ENCODE results near the gene EYS.

Gene EYS

GRCh38 chr6:64811119-64811518 lies 895.9 kb downstream of the EYS start:
- H3K4me3 ChIP-seq (ENCODE audit: low read depth in 1 of 2, low read length in 2 of 2): no peak overlapping the region

GRCh38 chr6:64807785-64808184 lies 899.2 kb downstream of the EYS start:
- Histone ChIP-seq H3K9me3 (ENCODE audit: control insufficient read depth in 1 of 2, low read length in 2 of 2) (peaks cover 3 to 9% of the 10 kb centered on the region in 2 donors), H3K27me3 (ENCODE audit: control insufficient read depth in 1 of 2, insufficient read depth in 2 of 2, low read length in 2 of 2) (no peaks in the 10 kb centered on the region), H3K9ac (ENCODE audit: low read depth in 1 of 2, low read length in 2 of 2) (no peak overlapping the region), H3K27ac (ENCODE audit: low read depth, low read length) (no peak overlapping the region), H3K4me1 (ENCODE audit: control insufficient read depth in 1 of 2, insufficient read depth in 2 of 2, low read length in 2 of 2) (no peaks in the 10 kb centered on the region), H3K4me3 (ENCODE audit: low read depth in 1 of 2, low read length in 2 of 2) (no peak overlapping the region), H3K36me3 (ENCODE audit: control insufficient read depth in 1 of 2, insufficient read depth in 2 of 2, low read length in 2 of 2) (no peaks in the 10 kb centered on the region)

More at GRCh38 chr6:64811119-64811518, 895.9 kb downstream of the EYS start:
- Histone ChIP-seq H3K9ac (ENCODE audit: low read depth in 1 of 2, low read length in 2 of 2) (no peak overlapping the region), H3K36me3 (ENCODE audit: control insufficient read depth in 1 of 2, insufficient read depth in 2 of 2, low read length in 2 of 2) (no peaks in the 10 kb centered on the region), H3K27ac (ENCODE audit: low read depth, low read length) (no peak overlapping the region), H3K9me3 (ENCODE audit: control insufficient read depth in 1 of 2, low read length in 2 of 2) (peaks cover 0 to 4% of the 10 kb centered on the region in 2 donors), H3K4me1 (ENCODE audit: control insufficient read depth in 1 of 2, insufficient read depth in 2 of 2, low read length in 2 of 2) (no peaks in the 10 kb centered on the region), H3K27me3 (ENCODE audit: control insufficient read depth in 1 of 2, insufficient read depth in 2 of 2, low read length in 2 of 2) (no peaks in the 10 kb centered on the region)

- Histone ChIP-seq H3K4me1 (ENCODE audit: control insufficient read depth in 1 of 2, insufficient read depth in 2 of 2, low read length in 2 of 2) (no peaks in the 10 kb centered on the region), H3K9me3 (ENCODE audit: control insufficient read depth in 1 of 2, low read length in 2 of 2) (peaks cover 3 to 5% of the 10 kb centered on the region in 2 donors), H3K36me3 (ENCODE audit: control insufficient read depth in 1 of 2, insufficient read depth in 2 of 2, low read length in 2 of 2) (no peaks in the 10 kb centered on the region), H3K27me3 (ENCODE audit: control insufficient read depth in 1 of 2, insufficient read depth in 2 of 2, low read length in 2 of 2) (no peaks in the 10 kb centered on the region), H3K4me3 (ENCODE audit: low read depth in 1 of 2, low read length in 2 of 2) (no peak overlapping the region), H3K9ac (ENCODE audit: low read depth in 1 of 2, low read length in 2 of 2) (no peak overlapping the region), H3K27ac (ENCODE audit: low read depth, low read length) (no peak overlapping the region)
These were observed 903.4 kb downstream of the EYS start for GRCh38 chr6:64803470-64804166.

GRCh38 chr6:64792534-64792933 lies 914.5 kb downstream of the EYS start:
- Histone ChIP-seq H3K9ac (ENCODE audit: low read depth in 1 of 2, low read length in 2 of 2) (no peak overlapping the region), H3K9me3 (ENCODE audit: control insufficient read depth in 1 of 2, low read length in 2 of 2) (peaks cover 0 to 7% of the 10 kb centered on the region in 2 donors), H3K4me1 (ENCODE audit: control insufficient read depth in 1 of 2, insufficient read depth in 2 of 2, low read length in 2 of 2) (no peaks in the 10 kb centered on the region), H3K27me3 (ENCODE audit: control insufficient read depth in 1 of 2, insufficient read depth in 2 of 2, low read length in 2 of 2) (no peaks in the 10 kb centered on the region), H3K4me3 (ENCODE audit: low read depth in 1 of 2, low read length in 2 of 2) (no peak overlapping the region), H3K27ac (ENCODE audit: low read depth, low read length) (no peak overlapping the region), H3K36me3 (ENCODE audit: control insufficient read depth in 1 of 2, insufficient read depth in 2 of 2, low read length in 2 of 2) (no peaks in the 10 kb centered on the region)

GRCh38 chr6:64789476-64789875 lies 917.5 kb downstream of the EYS start:
- H3K9ac ChIP-seq (ENCODE audit: low read depth in 1 of 2, low read length in 2 of 2): no peak overlapping the region
- H3K27me3 ChIP-seq (ENCODE audit: control insufficient read depth in 1 of 2, insufficient read depth in 2 of 2, low read length in 2 of 2): no peaks in the 10 kb centered on the region
- H3K36me3 ChIP-seq (ENCODE audit: control insufficient read depth in 1 of 2, insufficient read depth in 2 of 2, low read length in 2 of 2): no peaks in the 10 kb centered on the region
- H3K9me3 ChIP-seq (ENCODE audit: control insufficient read depth in 1 of 2, low read length in 2 of 2): peaks cover 0 to 11% of the 10 kb centered on the region in 2 donors
- no peaks in the 10 kb centered on the region for H3K4me1 ChIP-seq (ENCODE audit: control insufficient read depth in 1 of 2, insufficient read depth in 2 of 2, low read length in 2 of 2)
- H3K4me3 ChIP-seq (ENCODE audit: low read depth in 1 of 2, low read length in 2 of 2): no peak overlapping the region
- no peak overlapping the region for H3K27ac ChIP-seq (ENCODE audit: low read depth, low read length)

GRCh38 chr6:64786736-64787135 lies 920.3 kb downstream of the EYS start:
- Histone ChIP-seq H3K9me3 (ENCODE audit: control insufficient read depth in 1 of 2, low read length in 2 of 2) (peaks cover 0 to 4% of the 10 kb centered on the region in 2 donors), H3K9ac (ENCODE audit: low read depth in 1 of 2, low read length in 2 of 2) (no peak overlapping the region), H3K4me3 (ENCODE audit: low read depth in 1 of 2, low read length in 2 of 2) (no peak overlapping the region), H3K27me3 (ENCODE audit: control insufficient read depth in 1 of 2, insufficient read depth in 2 of 2, low read length in 2 of 2) (no peaks in the 10 kb centered on the region), H3K4me1 (ENCODE audit: control insufficient read depth in 1 of 2, insufficient read depth in 2 of 2, low read length in 2 of 2) (no peaks in the 10 kb centered on the region), H3K36me3 (ENCODE audit: control insufficient read depth in 1 of 2, insufficient read depth in 2 of 2, low read length in 2 of 2) (no peaks in the 10 kb centered on the region), H3K27ac (ENCODE audit: low read depth, low read length) (no peak overlapping the region)

- Histone ChIP-seq H3K27ac (ENCODE audit: low read depth, low read length) (no peak overlapping the region), H3K4me3 (ENCODE audit: low read depth in 1 of 2, low read length in 2 of 2) (no peak overlapping the region), H3K4me1 (ENCODE audit: control insufficient read depth in 1 of 2, insufficient read depth in 2 of 2, low read length in 2 of 2) (no peaks in the 10 kb centered on the region), H3K9me3 (ENCODE audit: control insufficient read depth in 1 of 2, low read length in 2 of 2) (peaks cover 2 to 13% of the 10 kb centered on the region in 2 donors), H3K27me3 (ENCODE audit: control insufficient read depth in 1 of 2, insufficient read depth in 2 of 2, low read length in 2 of 2) (no peaks in the 10 kb centered on the region), H3K36me3 (ENCODE audit: control insufficient read depth in 1 of 2, insufficient read depth in 2 of 2, low read length in 2 of 2) (no peaks in the 10 kb centered on the region), H3K9ac (ENCODE audit: low read depth in 1 of 2, low read length in 2 of 2) (no peak overlapping the region)
These were observed 924.1 kb downstream of the EYS start for GRCh38 chr6:64782877-64783276.

- H3K36me3 ChIP-seq (ENCODE audit: control insufficient read depth in 1 of 2, insufficient read depth in 2 of 2, low read length in 2 of 2): no peaks in the 10 kb centered on the region
- H3K27me3 ChIP-seq (ENCODE audit: control insufficient read depth in 1 of 2, insufficient read depth in 2 of 2, low read length in 2 of 2): no peaks in the 10 kb centered on the region
These were observed 928.9 kb downstream of the EYS start for GRCh38 chr6:64777941-64778785.

GRCh38 chr6:64776359-64776758 lies 930.7 kb downstream of the EYS start:
- Histone ChIP-seq H3K27me3 (ENCODE audit: control insufficient read depth in 1 of 2, insufficient read depth in 2 of 2, low read length in 2 of 2) (no peaks in the 10 kb centered on the region), H3K9ac (ENCODE audit: low read depth in 1 of 2, low read length in 2 of 2) (no peak overlapping the region), H3K9me3 (ENCODE audit: control insufficient read depth in 1 of 2, low read length in 2 of 2) (peaks cover 2 to 21% of the 10 kb centered on the region in 2 donors), H3K4me1 (ENCODE audit: control insufficient read depth in 1 of 2, insufficient read depth in 2 of 2, low read length in 2 of 2) (no peaks in the 10 kb centered on the region), H3K4me3 (ENCODE audit: low read depth in 1 of 2, low read length in 2 of 2) (no peak overlapping the region), H3K36me3 (ENCODE audit: control insufficient read depth in 1 of 2, insufficient read depth in 2 of 2, low read length in 2 of 2) (no peaks in the 10 kb centered on the region), H3K27ac (ENCODE audit: low read depth, low read length) (no peak overlapping the region)

More at GRCh38 chr6:64777941-64778785, 928.9 kb downstream of the EYS start:
- no peaks in the 10 kb centered on the region for H3K4me1 ChIP-seq (ENCODE audit: control insufficient read depth in 1 of 2, insufficient read depth in 2 of 2, low read length in 2 of 2)
- H3K9me3 ChIP-seq (ENCODE audit: control insufficient read depth in 1 of 2, low read length in 2 of 2): peaks cover 2 to 16% of the 10 kb centered on the region in 2 donors
- no peak overlapping the region for H3K27ac ChIP-seq (ENCODE audit: low read depth, low read length)
- no peak overlapping the region for H3K4me3 ChIP-seq (ENCODE audit: low read depth in 1 of 2, low read length in 2 of 2)
- H3K9ac ChIP-seq (ENCODE audit: low read depth in 1 of 2, low read length in 2 of 2): no peak overlapping the region

- Histone ChIP-seq H3K9me3 (ENCODE audit: control insufficient read depth in 1 of 2, low read length in 2 of 2) (peaks cover 2 to 21% of the 10 kb centered on the region in 2 donors), H3K4me1 (ENCODE audit: control insufficient read depth in 1 of 2, insufficient read depth in 2 of 2, low read length in 2 of 2) (no peaks in the 10 kb centered on the region), H3K9ac (ENCODE audit: low read depth in 1 of 2, low read length in 2 of 2) (no peak overlapping the region), H3K27me3 (ENCODE audit: control insufficient read depth in 1 of 2, insufficient read depth in 2 of 2, low read length in 2 of 2) (no peaks in the 10 kb centered on the region), H3K4me3 (ENCODE audit: low read depth in 1 of 2, low read length in 2 of 2) (no peak overlapping the region), H3K36me3 (ENCODE audit: control insufficient read depth in 1 of 2, insufficient read depth in 2 of 2, low read length in 2 of 2) (no peaks in the 10 kb centered on the region), H3K27ac (ENCODE audit: low read depth, low read length) (no peak overlapping the region)
These were observed 932.1 kb downstream of the EYS start for GRCh38 chr6:64774881-64775280.
